Mammary epithelial cell (primary cell): ENCODE measurements around the gene ERMP1.

Source experiments
- CTCF ChIP-seq, 2 donors: IDR thresholded peaks in 1 of 2; conservative IDR thresholded peaks in 1 of 2; 2 replicates each; pipeline ENCODE4 v1.5.1; 2011 to 2012; ENCODE audit warnings: inconsistent platforms in 2 of 2, low read length in 2 of 2, mild to moderate bottlenecking in 2 of 2, control low read depth in 1 of 2, low read depth in 1 of 2; ENCODE audit not compliant: insufficient read depth in 1 of 2; ENCODE audit errors: extremely low read depth in 1 of 2
- EZH2 ChIP-seq: IDR thresholded peaks from 2 replicates; pipeline ENCODE4 v1.6.1; 2012; ENCODE audit warnings: low read length, inconsistent platforms, borderline replicate concordance

GRCh38 chr9:5873439-5873838, 40.5 kb upstream of the ERMP1 start:
- TF ChIP-seq CTCF (conservative IDR thresholded peaks at IDR 0.05 in 1 of 2, IDR thresholded peaks at IDR 0.05 in 1 of 2; ENCODE audit: extremely low read depth in 1 of 2, insufficient read depth in 1 of 2, low read depth in 1 of 2, low read length in 2 of 2) (no peak), EZH2 (no peak)
